HEK293 (cell line): ENCODE results near the gene RAP1A.
A peak's percentile ranks its signal among the peaks of the same experiment; 100 is the strongest.

Experiments used
- CTCF ChIA-PET: fragments of 350-600 bp; formaldehyde crosslinking; extraction: SDS; loops from one replicate; lab custom pipeline; 2021; ENCODE audit warnings: antibody characterized with exemption; lab: Yijun Ruan, JAX
- POLR2A ChIA-PET: fragments of 300-600 bp; formaldehyde crosslinking; extraction: SDS; loops from one replicate; lab custom pipeline; 2020; ENCODE audit warnings: antibody characterized with exemption, inconsistent platforms; lab: Yijun Ruan, JAX
- H3K27ac ChIP-seq: fragments of 200-500 bp; sonication (Bioruptor generic); 2 replicates; pipeline ENCODE4 v1.5.1; 2014; ENCODE audit warnings: low read depth, low read length, control low read depth, inconsistent platforms; ENCODE audit errors: extremely low read depth
- H3K36me3 ChIP-seq, 2 experiments: fragments of 200-500 bp in 1 of 2; sonication (Bioruptor generic) in 1 of 2; 1 replicate in 1 of 2; 2 replicates in 1 of 2; pipeline ENCODE4 v1.5.1; 2014 to 2017; ENCODE audit warnings: inconsistent platforms in 2 of 2, low read length in 2 of 2; ENCODE audit not compliant: control insufficient read depth in 2 of 2, insufficient read depth in 1 of 2
- H3K4me1 ChIP-seq: fragments of 200-500 bp; sonication (Bioruptor generic); 2 replicates; pipeline ENCODE4 v1.5.1; 2014; ENCODE audit warnings: mild to moderate bottlenecking, low read length, inconsistent platforms; ENCODE audit not compliant: control insufficient read depth, insufficient read depth
- H3K4me3 ChIP-seq: 2 replicates; pipeline ENCODE4 v1.5.1; 2011; ENCODE audit warnings: low read depth, mild to moderate bottlenecking, control low read depth, low read length, moderate library complexity
- H3K9me3 ChIP-seq: fragments of 200-500 bp; sonication (Bioruptor generic); 2 replicates; pipeline ENCODE4 v1.5.1; 2014; ENCODE audit warnings: low read depth, low read length, inconsistent platforms; ENCODE audit not compliant: control insufficient read depth, insufficient read depth
- BCL6B ChIP-seq: fragments of 450-650 bp; formaldehyde crosslinking; IDR thresholded peaks from 2 replicates; pipeline ENCODE4 v1.5.1; 2017; ENCODE audit warnings: missing biosample characterization, missing genetic modification characterization
- EGR2 ChIP-seq: fragments of 450-650 bp; formaldehyde crosslinking; IDR thresholded peaks from 2 replicates; pipeline ENCODE4 v1.5.1; 2016; ENCODE audit warnings: low read depth, missing biosample characterization, missing genetic modification characterization
- GLIS1 ChIP-seq: fragments of 450-650 bp; formaldehyde crosslinking; IDR thresholded peaks from 2 replicates; pipeline ENCODE4 v1.5.1; 2016; ENCODE audit warnings: missing biosample characterization, missing genetic modification characterization
- GLIS2 ChIP-seq: fragments of 450-650 bp; formaldehyde crosslinking; IDR thresholded peaks from 2 replicates; pipeline ENCODE4 v1.5.1; 2016; ENCODE audit warnings: missing biosample characterization, missing genetic modification characterization
- KLF1 ChIP-seq: fragments of 450-650 bp; formaldehyde crosslinking; IDR thresholded peaks from 2 replicates; pipeline ENCODE4 v1.5.1; 2016; ENCODE audit warnings: missing biosample characterization, missing genetic modification characterization
- KLF16 ChIP-seq: fragments of 450-650 bp; formaldehyde crosslinking; IDR thresholded peaks from 2 replicates; pipeline ENCODE4 v1.5.1; 2017; ENCODE audit warnings: missing biosample characterization, missing genetic modification characterization
- PRDM1 ChIP-seq: fragments of 450-650 bp; formaldehyde crosslinking; IDR thresholded peaks from 2 replicates; pipeline ENCODE4; 2016; ENCODE audit warnings: missing biosample characterization, missing genetic modification characterization
- WT1 ChIP-seq: fragments of 450-650 bp; formaldehyde crosslinking; IDR thresholded peaks from 2 replicates; pipeline ENCODE4 v1.5.1; 2016; ENCODE audit warnings: missing biosample characterization, missing genetic modification characterization
- ZBTB17 ChIP-seq: fragments of 450-650 bp; formaldehyde crosslinking; IDR thresholded peaks from 2 replicates; pipeline ENCODE4 v1.5.1; 2016; ENCODE audit warnings: missing biosample characterization, missing genetic modification characterization
- ZBTB8A ChIP-seq: fragments of 450-650 bp; formaldehyde crosslinking; IDR thresholded peaks from 2 replicates; pipeline ENCODE4 v1.5.1; 2016; ENCODE audit warnings: missing biosample characterization, missing genetic modification characterization
- ZFHX2 ChIP-seq: fragments of 450-650 bp; formaldehyde crosslinking; conservative IDR thresholded peaks from 2 replicates; pipeline ENCODE4 v1.5.1; 2016; ENCODE audit warnings: missing biosample characterization, missing genetic modification characterization
- ZNF121 ChIP-seq: fragments of 450-650 bp; formaldehyde crosslinking; IDR thresholded peaks from 2 replicates; pipeline ENCODE4 v1.5.1; 2016; ENCODE audit warnings: missing biosample characterization, missing genetic modification characterization
- ZNF341 ChIP-seq: fragments of 450-650 bp; formaldehyde crosslinking; IDR thresholded peaks from 2 replicates; pipeline ENCODE4; 2016; ENCODE audit warnings: low read depth, missing biosample characterization, missing genetic modification characterization
- ZNF558 ChIP-seq: fragments of 450-650 bp; formaldehyde crosslinking; IDR thresholded peaks from 2 replicates; pipeline ENCODE4 v1.5.1; 2016; ENCODE audit warnings: missing biosample characterization, missing genetic modification characterization
- ZNF571 ChIP-seq: fragments of 450-650 bp; formaldehyde crosslinking; IDR thresholded peaks from 2 replicates; pipeline ENCODE4 v1.5.0; 2017; ENCODE audit warnings: missing biosample characterization, missing genetic modification characterization
- ZNF624 ChIP-seq: fragments of 450-650 bp; formaldehyde crosslinking; IDR thresholded peaks from 2 replicates; pipeline ENCODE4 v1.5.1; 2017; ENCODE audit warnings: missing biosample characterization, missing genetic modification characterization
- ZNF645 ChIP-seq: fragments of 450-650 bp; formaldehyde crosslinking; IDR thresholded peaks from 2 replicates; pipeline ENCODE4; 2016; ENCODE audit warnings: missing biosample characterization, missing genetic modification characterization
- ZSCAN18 ChIP-seq: fragments of 450-650 bp; formaldehyde crosslinking; IDR thresholded peaks from 2 replicates; pipeline ENCODE4 v1.5.1; 2016; ENCODE audit warnings: missing biosample characterization, missing genetic modification characterization
- ZXDB ChIP-seq: fragments of 450-650 bp; formaldehyde crosslinking; IDR thresholded peaks from 2 replicates; pipeline ENCODE4 v1.5.1; 2016; ENCODE audit warnings: missing biosample characterization, missing genetic modification characterization

RAP1A gene

DNA sequence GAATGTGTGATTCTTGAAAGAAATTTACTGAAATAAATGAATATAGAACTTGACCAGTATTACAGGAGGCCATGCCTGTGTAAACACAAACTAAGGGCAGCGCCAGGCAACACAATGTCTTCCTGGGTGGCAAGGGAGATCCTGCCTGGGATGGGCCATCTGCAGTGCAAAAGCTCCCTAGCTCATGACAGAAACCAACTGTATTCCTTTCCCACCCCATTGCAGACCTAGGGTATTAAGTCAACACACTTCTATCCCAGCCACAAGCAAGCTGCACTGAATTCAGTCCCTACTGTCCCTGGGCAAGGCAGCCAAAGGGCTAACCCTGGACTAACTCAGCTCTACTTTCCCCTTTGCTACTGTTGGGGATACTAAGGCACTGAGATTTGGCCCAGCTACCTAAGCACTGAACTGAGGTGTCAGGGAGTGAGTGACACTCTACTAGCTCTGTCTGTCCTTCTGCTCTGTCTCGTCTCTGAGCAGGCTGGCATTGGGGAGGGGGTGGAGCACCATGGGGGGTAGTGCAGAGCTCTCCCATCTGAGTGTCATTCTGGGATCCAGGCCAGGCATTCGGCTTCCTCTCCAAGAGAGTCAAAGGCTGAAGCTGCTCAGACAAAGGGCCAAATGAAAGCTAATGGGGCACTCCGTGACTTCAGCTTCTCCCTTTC lies 117.1 kb downstream of the RAP1A start:
- peaks cover 21% of the 10 kb centered on the region for H3K4me1 ChIP-seq
- H3K36me3 ChIP-seq, result no peaks in the 10 kb centered on the region
- H3K27ac ChIP-seq, result no peak overlapping the region
- H3K9me3 ChIP-seq, result no peaks in the 10 kb centered on the region
- TF ChIP-seq ZSCAN18 (tag by site-specific recombination) (no peak), GLIS1 (tag by site-specific recombination) (peak; percentile 92), KLF1 (tag by site-specific recombination) (no peak), BCL6B (tag by site-specific recombination) (no peak), PRDM1 (tag by site-specific recombination) (no peak), ZNF341 (tag by site-specific recombination) (no peak), ZBTB17 (tag by site-specific recombination) (peak; percentile 97), KLF16 (no peak), GLIS2 (tag by site-specific recombination) (peak; percentile 60), ZNF571 (no peak), ZBTB8A (tag by site-specific recombination) (peak; percentile 33; the same call in 1 of the 2 replicates)
- ChIA-PET CTCF (interaction anchor here (0.6 to 6.0 kb wide), 7 partner anchors 8 to 255 kb away, joined by 3 to 44 read pairs (median 7); no protein-coding TSS in a partner anchor), POLR2A (interaction anchor here (0.5 to 1.5 kb wide), 4 partner anchors 9 to 673 kb away, joined by 4 to 7 read pairs (median 4); partner anchors contain the start of gene DDX20)
- no peak overlapping the region for H3K4me3 ChIP-seq

DNA sequence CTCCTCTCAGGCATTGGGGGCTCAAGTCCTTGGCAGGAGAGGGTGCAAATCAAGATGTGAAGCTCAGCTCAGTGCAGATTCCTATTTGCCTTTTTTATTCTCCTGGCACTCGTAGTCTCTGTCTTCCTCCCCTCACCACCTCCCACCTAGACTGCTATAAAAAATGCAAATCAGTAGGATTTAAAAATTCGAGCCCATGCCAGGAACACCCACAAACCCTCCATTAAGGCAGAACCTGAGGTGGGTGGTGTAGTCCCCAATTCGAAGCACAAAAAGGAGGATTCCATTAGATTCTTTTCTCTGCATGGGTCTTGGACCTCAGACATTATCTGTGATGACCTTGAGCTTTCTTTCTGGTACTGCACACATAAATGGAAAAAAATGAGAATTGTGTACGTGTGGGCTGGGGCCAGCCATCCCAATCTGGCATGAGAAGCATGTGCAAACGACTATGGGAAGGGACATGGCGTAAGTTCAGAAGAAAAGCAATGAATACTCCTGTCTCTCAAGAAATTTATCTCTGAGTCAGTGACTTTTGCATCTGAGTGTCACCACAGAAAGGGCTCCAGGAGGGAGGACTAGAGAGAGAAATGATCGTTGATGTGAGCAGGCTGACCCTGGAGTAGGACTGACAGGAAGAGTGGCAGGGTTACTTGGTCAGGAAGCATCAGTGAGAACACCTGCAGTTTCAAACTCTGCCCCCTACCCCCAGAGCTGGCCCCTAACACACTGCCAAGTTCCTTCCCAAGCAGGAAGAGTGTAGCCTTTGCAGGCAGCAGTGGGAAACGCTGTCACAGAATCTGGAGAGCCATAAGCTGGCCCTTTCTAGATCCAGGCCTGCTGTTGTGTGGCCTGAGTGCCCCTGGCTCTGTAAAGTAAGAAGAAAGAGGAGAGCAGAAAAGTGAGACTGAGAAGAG lies 117.9 kb downstream of the RAP1A start:
- Histone ChIP-seq H3K4me1 (peaks cover 21% of the 10 kb centered on the region), H3K36me3 (no peaks in the 10 kb centered on the region), H3K4me3 (peak overlapping the region; percentile 57; the same call in 1 of the 2 replicates), H3K27ac (peak overlapping the region; percentile 92; the same call in 1 of the 2 replicates), H3K9me3 (no peaks in the 10 kb centered on the region)
- CTCF ChIA-PET, result interaction anchor here (0.6 to 6.0 kb wide), 7 partner anchors 9 to 257 kb away, joined by 3 to 44 read pairs (median 9); no protein-coding TSS in a partner anchor
- no peak for TF ChIP-seq ZNF558 (tag by site-specific recombination)
- TF ChIP-seq ZNF645 (tag by site-specific recombination), result no peak
- peak; percentile 84 for TF ChIP-seq ZFHX2 (tag by site-specific recombination)
- TF ChIP-seq GLIS1 (tag by site-specific recombination), result 0 out of 2 replicates have a peak, but pooled peaks have one; percentile 12
- TF ChIP-seq ZXDB, result no peak
- TF ChIP-seq ZNF121 (tag by site-specific recombination), result no peak
- TF ChIP-seq WT1 (tag by site-specific recombination), result no peak
- no peak for TF ChIP-seq ZNF624 (tag by site-specific recombination)
- peak; percentile 84 for TF ChIP-seq EGR2 (tag by site-specific recombination)
- POLR2A ChIA-PET, result interaction anchor here (0.5 to 2.0 kb wide), 5 partner anchors 12 to 672 kb away, joined by 3 to 13 read pairs (median 4); partner anchors contain the start of genes DDX20 and RAP1A
